ENCODE data around the gene OPRD1.

The OPRD1 gene

GRCh38 chr1:28782011-28782410 lies 30.0 kb upstream of the OPRD1 start:
- Histone ChIP-seq H4K20me1 (ENCODE audit: insufficient read depth, low read length, poor library complexity, severe bottlenecking) (no peaks in the 10 kb centered on the region), H3K79me2 (ENCODE audit: insufficient read depth, low read length) (no peaks in the 10 kb centered on the region), H3K27me3 (ENCODE audit: insufficient read depth, low read length, poor library complexity, severe bottlenecking) (no peaks in the 10 kb centered on the region), H3K36me3 (ENCODE audit: insufficient read depth, low read length) (no peaks in the 10 kb centered on the region), H2AFZ (ENCODE audit: low read length) (no peak overlapping the region), H3F3A (ENCODE audit: low read depth) (no peaks in the 10 kb centered on the region), H3K4me2 (ENCODE audit: low read depth, low read length, poor library complexity, severe bottlenecking) (no peak overlapping the region), H3K9me3 (ENCODE audit: insufficient read depth, low read depth, low read length) (no peaks in the 10 kb centered on the region), H3K4me3 (ENCODE audit: low read length, poor library complexity, severe bottlenecking) (no peak overlapping the region), H3K4me1 (ENCODE audit: insufficient read depth, low read length, poor library complexity, severe bottlenecking) (no peaks in the 10 kb centered on the region), H3K9me2 (replicated peaks; ENCODE audit: low read depth, low read length) (no peaks in the 10 kb centered on the region), H3K9ac (ENCODE audit: low read depth, low read length, poor library complexity, severe bottlenecking) (no peak overlapping the region)
- TF ChIP-seq, protein P1, sequence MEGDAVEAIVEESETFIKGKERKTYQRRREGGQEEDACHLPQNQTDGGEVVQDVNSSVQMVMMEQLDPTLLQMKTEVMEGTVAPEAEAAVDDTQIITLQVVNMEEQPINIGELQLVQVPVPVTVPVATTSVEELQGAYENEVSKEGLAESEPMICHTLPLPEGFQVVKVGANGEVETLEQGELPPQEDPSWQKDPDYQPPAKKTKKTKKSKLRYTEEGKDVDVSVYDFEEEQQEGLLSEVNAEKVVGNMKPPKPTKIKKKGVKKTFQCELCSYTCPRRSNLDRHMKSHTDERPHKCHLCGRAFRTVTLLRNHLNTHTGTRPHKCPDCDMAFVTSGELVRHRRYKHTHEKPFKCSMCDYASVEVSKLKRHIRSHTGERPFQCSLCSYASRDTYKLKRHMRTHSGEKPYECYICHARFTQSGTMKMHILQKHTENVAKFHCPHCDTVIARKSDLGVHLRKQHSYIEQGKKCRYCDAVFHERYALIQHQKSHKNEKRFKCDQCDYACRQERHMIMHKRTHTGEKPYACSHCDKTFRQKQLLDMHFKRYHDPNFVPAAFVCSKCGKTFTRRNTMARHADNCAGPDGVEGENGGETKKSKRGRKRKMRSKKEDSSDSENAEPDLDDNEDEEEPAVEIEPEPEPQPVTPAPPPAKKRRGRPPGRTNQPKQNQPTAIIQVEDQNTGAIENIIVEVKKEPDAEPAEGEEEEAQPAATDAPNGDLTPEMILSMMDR (conservative IDR thresholded peaks at IDR 0.05; ENCODE audit: low read length), result no peak
- no peak for TF ChIP-seq EZH2phosphoT487 (IDR thresholded peaks at IDR 0.05; ENCODE audit: borderline replicate concordance)

DNA sequence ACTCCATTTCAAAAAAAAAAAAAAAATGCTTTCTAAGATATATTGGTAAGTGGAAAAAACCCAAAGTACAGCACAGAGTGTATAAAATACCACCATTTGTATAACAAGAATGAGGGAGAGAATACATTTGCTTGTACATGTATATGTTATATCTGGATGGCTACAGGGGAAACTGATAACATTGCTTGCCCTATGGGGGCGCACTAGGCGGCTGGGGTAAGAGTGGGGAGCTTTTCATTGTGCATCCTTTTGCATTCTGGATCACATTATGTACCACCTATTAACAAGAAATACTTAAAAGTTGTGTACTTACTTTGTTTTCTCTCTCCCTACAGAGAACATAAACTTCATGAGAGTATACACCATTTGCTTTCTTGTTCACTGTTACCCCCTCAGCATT lies 28.6 kb upstream of the OPRD1 start:
- no peak overlapping the region for H3K9ac ChIP-seq (ENCODE audit: low read depth, low read length, poor library complexity, severe bottlenecking)
- no peaks in the 10 kb centered on the region for H3K36me3 ChIP-seq (ENCODE audit: insufficient read depth, low read length)
- H4K20me1 ChIP-seq (ENCODE audit: insufficient read depth, low read length, poor library complexity, severe bottlenecking), result no peaks in the 10 kb centered on the region
- no peaks in the 10 kb centered on the region for H3K27me3 ChIP-seq (ENCODE audit: insufficient read depth, low read length, poor library complexity, severe bottlenecking)
- no peaks in the 10 kb centered on the region for H3K79me2 ChIP-seq (ENCODE audit: insufficient read depth, low read length)
- H3K4me2 ChIP-seq (ENCODE audit: low read depth, low read length, poor library complexity, severe bottlenecking), result no peak overlapping the region
- H3K4me1 ChIP-seq (ENCODE audit: insufficient read depth, low read length, poor library complexity, severe bottlenecking), result no peaks in the 10 kb centered on the region
- H3K9me2 ChIP-seq (replicated peaks; ENCODE audit: low read depth, low read length), result no peaks in the 10 kb centered on the region
- no peak for TF ChIP-seq EZH2phosphoT487 (IDR thresholded peaks at IDR 0.05; ENCODE audit: borderline replicate concordance)
- TF ChIP-seq, protein P1 (conservative IDR thresholded peaks at IDR 0.05; ENCODE audit: low read length), result peak; percentile 39
- H3K4me3 ChIP-seq (ENCODE audit: low read length, poor library complexity, severe bottlenecking), result no peak overlapping the region
- no peaks in the 10 kb centered on the region for H3F3A ChIP-seq (ENCODE audit: low read depth)
- H3K9me3 ChIP-seq (ENCODE audit: insufficient read depth, low read depth, low read length), result no peaks in the 10 kb centered on the region
- no peak overlapping the region for H2AFZ ChIP-seq (ENCODE audit: low read length)

GRCh38 chr1:28789412-28789811 lies 22.6 kb upstream of the OPRD1 start:
- no peaks in the 10 kb centered on the region for H3K4me1 ChIP-seq (ENCODE audit: insufficient read depth, low read length, poor library complexity, severe bottlenecking)
- H3K27me3 ChIP-seq (ENCODE audit: insufficient read depth, low read length, poor library complexity, severe bottlenecking), result no peaks in the 10 kb centered on the region
- no peak overlapping the region for H2AFZ ChIP-seq (ENCODE audit: low read length)
- no peaks in the 10 kb centered on the region for H3K9me3 ChIP-seq (ENCODE audit: insufficient read depth, low read depth, low read length)
- no peaks in the 10 kb centered on the region for H3K9me2 ChIP-seq (replicated peaks; ENCODE audit: low read depth, low read length)
- no peak overlapping the region for H3K9ac ChIP-seq (ENCODE audit: low read depth, low read length, poor library complexity, severe bottlenecking)
- H3F3A ChIP-seq (ENCODE audit: low read depth), result no peaks in the 10 kb centered on the region
- no peak overlapping the region for H3K4me2 ChIP-seq (ENCODE audit: low read depth, low read length, poor library complexity, severe bottlenecking)
- H3K79me2 ChIP-seq (ENCODE audit: insufficient read depth, low read length), result no peaks in the 10 kb centered on the region
- no peak for TF ChIP-seq EZH2phosphoT487 (IDR thresholded peaks at IDR 0.05; ENCODE audit: borderline replicate concordance)
- TF ChIP-seq, protein P1 (conservative IDR thresholded peaks at IDR 0.05; ENCODE audit: low read length), result no peak
- no peaks in the 10 kb centered on the region for H4K20me1 ChIP-seq (ENCODE audit: insufficient read depth, low read length, poor library complexity, severe bottlenecking)
- no peaks in the 10 kb centered on the region for H3K36me3 ChIP-seq (ENCODE audit: insufficient read depth, low read length)
- H3K4me3 ChIP-seq (ENCODE audit: low read length, poor library complexity, severe bottlenecking), result no peak overlapping the region

Data from Loucy (cell line).